Measurements from ENCODE around the gene HOXD11.

The HOXD11 gene

DNA sequence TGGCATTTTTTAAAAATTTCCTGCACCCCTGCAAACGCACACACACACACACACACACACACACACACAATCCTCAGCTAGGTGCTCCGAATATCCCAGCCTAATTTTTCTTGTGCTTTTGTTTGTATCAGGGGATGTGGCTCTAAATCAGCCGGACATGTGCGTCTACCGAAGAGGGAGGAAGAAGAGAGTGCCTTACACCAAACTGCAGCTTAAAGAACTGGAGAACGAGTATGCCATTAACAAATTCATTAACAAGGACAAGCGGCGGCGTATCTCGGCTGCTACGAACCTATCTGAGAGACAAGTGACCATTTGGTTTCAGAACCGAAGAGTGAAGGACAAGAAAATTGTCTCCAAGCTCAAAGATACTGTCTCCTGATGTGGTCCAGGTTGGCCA lies 12.7 kb upstream of the HOXD11 start:
- peaks cover 12% of the 10 kb centered on the region for H3K4me1 ChIP-seq (ENCODE audit: insufficient read depth, low read length, severe bottlenecking)
- H3K4me2 ChIP-seq (ENCODE audit: low read length): no peak overlapping the region
- H3K4me3 ChIP-seq (ENCODE audit: low read depth, low read length, poor library complexity, severe bottlenecking): no peak overlapping the region
- H3K36me3 ChIP-seq (ENCODE audit: insufficient read depth, low read length): no peaks in the 10 kb centered on the region
- no peak overlapping the region for H3K27ac ChIP-seq (ENCODE audit: low read depth, low read length, poor library complexity, severe bottlenecking)
- H3F3A ChIP-seq (ENCODE audit: insufficient read depth, low read length): no peaks in the 10 kb centered on the region
- TF ChIP-seq, protein P1, sequence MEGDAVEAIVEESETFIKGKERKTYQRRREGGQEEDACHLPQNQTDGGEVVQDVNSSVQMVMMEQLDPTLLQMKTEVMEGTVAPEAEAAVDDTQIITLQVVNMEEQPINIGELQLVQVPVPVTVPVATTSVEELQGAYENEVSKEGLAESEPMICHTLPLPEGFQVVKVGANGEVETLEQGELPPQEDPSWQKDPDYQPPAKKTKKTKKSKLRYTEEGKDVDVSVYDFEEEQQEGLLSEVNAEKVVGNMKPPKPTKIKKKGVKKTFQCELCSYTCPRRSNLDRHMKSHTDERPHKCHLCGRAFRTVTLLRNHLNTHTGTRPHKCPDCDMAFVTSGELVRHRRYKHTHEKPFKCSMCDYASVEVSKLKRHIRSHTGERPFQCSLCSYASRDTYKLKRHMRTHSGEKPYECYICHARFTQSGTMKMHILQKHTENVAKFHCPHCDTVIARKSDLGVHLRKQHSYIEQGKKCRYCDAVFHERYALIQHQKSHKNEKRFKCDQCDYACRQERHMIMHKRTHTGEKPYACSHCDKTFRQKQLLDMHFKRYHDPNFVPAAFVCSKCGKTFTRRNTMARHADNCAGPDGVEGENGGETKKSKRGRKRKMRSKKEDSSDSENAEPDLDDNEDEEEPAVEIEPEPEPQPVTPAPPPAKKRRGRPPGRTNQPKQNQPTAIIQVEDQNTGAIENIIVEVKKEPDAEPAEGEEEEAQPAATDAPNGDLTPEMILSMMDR (IDR thresholded peaks at IDR 0.05; ENCODE audit: low read length): no peak
- TF ChIP-seq EZH2 (IDR thresholded peaks at IDR 0.05; ENCODE audit: borderline replicate concordance, low read length): no peak
- H2AFZ ChIP-seq (ENCODE audit: low read length): no peak overlapping the region
- H3K27me3 ChIP-seq (ENCODE audit: insufficient read depth, low read length): no peaks in the 10 kb centered on the region
- no peaks in the 10 kb centered on the region for H4K20me1 ChIP-seq (ENCODE audit: insufficient read depth, low read length)
- no peaks in the 10 kb centered on the region for H3K9me3 ChIP-seq (ENCODE audit: low read length)
- no peaks in the 10 kb centered on the region for H3K79me2 ChIP-seq (ENCODE audit: insufficient read depth, low read length)
- H3K9ac ChIP-seq (ENCODE audit: low read length): no peak overlapping the region
- H3K9me2 ChIP-seq (ENCODE audit: low read depth, low read length): no peaks in the 10 kb centered on the region

DNA sequence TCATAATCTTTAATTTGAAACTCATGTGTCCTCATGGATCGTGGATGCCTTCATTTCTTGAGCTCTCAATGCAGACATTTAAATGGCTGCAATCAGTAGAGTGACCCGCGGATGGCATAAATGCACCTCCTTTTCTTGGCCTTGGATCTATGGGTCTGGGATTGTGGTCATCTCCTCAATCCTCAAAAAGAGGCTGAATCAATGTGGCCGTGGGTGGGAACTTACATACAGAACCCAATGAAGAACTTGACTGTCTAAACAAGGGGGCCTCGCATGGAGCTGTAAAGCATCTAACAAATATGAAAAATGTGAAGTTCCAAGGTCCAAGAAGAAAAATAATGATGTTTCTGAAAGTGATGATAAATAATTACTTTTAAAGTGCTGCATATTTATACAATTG lies 11.7 kb upstream of the HOXD11 start:
- no peak overlapping the region for H3K9ac ChIP-seq (ENCODE audit: low read length)
- no peaks in the 10 kb centered on the region for H3F3A ChIP-seq (ENCODE audit: insufficient read depth, low read length)

DNA sequence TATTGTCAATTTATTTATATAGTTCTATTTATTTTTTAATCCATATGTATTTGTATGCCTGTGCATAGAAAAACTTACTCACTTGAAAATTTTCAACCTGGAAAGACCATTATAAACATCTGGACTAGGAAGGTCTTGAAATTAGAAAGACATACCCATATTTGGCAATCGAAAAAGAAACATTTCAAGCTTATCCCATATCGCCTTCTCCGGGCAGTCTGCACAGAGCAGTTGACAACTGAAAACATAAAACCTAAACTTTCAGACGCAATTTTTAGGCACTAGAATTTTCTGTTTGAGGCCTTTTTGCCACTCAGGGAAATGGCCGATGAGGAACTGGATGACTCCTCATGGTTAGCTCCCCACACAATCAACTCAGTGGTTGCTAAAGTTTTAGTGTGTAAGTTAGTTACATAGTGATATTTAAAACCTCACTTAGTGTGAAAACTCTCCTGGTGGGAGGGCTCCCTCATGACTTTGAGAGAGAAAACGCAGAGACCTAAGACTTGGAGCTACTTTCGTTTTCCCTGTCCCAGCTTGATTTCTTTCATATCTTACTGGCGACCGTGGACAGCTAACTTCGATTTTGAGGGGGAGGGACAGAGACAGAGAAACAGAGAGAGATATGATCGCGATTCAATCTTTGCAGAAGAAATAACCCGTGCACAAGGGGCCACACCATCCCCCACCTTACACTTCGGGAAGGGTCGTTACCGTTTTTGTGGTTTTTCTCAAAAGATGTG lies 10.7 kb upstream of the HOXD11 start:
- no peak overlapping the region for H2AFZ ChIP-seq (ENCODE audit: low read length)
- peak overlapping the region; percentile 56; the same call in 1 of the 2 replicates for H3K9ac ChIP-seq (ENCODE audit: low read length)
- H4K20me1 ChIP-seq (ENCODE audit: insufficient read depth, low read length): no peaks in the 10 kb centered on the region
- H3F3A ChIP-seq (ENCODE audit: insufficient read depth, low read length): no peaks in the 10 kb centered on the region
- no peaks in the 10 kb centered on the region for H3K27me3 ChIP-seq (ENCODE audit: insufficient read depth, low read length)
- H3K9me3 ChIP-seq (ENCODE audit: low read length): no peaks in the 10 kb centered on the region
- H3K9me2 ChIP-seq (ENCODE audit: low read depth, low read length): no peaks in the 10 kb centered on the region
- TF ChIP-seq EZH2 (IDR thresholded peaks at IDR 0.05; ENCODE audit: borderline replicate concordance, low read length): no peak
- TF ChIP-seq, protein P1 (IDR thresholded peaks at IDR 0.05; ENCODE audit: low read length): no peak
- no peaks in the 10 kb centered on the region for H3K36me3 ChIP-seq (ENCODE audit: insufficient read depth, low read length)
- H3K4me1 ChIP-seq (ENCODE audit: insufficient read depth, low read length, severe bottlenecking): peaks cover 12% of the 10 kb centered on the region
- H3K4me3 ChIP-seq (ENCODE audit: low read depth, low read length, poor library complexity, severe bottlenecking): peak overlapping the region; percentile 56
- H3K4me2 ChIP-seq (ENCODE audit: low read length): peak overlapping the region; percentile 70
- H3K27ac ChIP-seq (ENCODE audit: low read depth, low read length, poor library complexity, severe bottlenecking): no peak overlapping the region
- H3K79me2 ChIP-seq (ENCODE audit: insufficient read depth, low read length): no peaks in the 10 kb centered on the region

More for the DNA sequence above, 11.7 kb upstream of the HOXD11 start:
- Histone ChIP-seq H3K36me3 (ENCODE audit: insufficient read depth, low read length) (no peaks in the 10 kb centered on the region), H3K79me2 (ENCODE audit: insufficient read depth, low read length) (no peaks in the 10 kb centered on the region), H4K20me1 (ENCODE audit: insufficient read depth, low read length) (no peaks in the 10 kb centered on the region), H2AFZ (ENCODE audit: low read length) (no peak overlapping the region), H3K9me2 (ENCODE audit: low read depth, low read length) (no peaks in the 10 kb centered on the region), H3K4me3 (ENCODE audit: low read depth, low read length, poor library complexity, severe bottlenecking) (no peak overlapping the region), H3K27ac (ENCODE audit: low read depth, low read length, poor library complexity, severe bottlenecking) (no peak overlapping the region), H3K9me3 (ENCODE audit: low read length) (no peaks in the 10 kb centered on the region), H3K4me2 (ENCODE audit: low read length) (no peak overlapping the region), H3K4me1 (ENCODE audit: insufficient read depth, low read length, severe bottlenecking) (peaks cover 12% of the 10 kb centered on the region), H3K27me3 (ENCODE audit: insufficient read depth, low read length) (no peaks in the 10 kb centered on the region)
- TF ChIP-seq, protein P1 (IDR thresholded peaks at IDR 0.05; ENCODE audit: low read length): no peak
- no peak for TF ChIP-seq EZH2 (IDR thresholded peaks at IDR 0.05; ENCODE audit: borderline replicate concordance, low read length)
